GM19099 (cell line): ENCODE results near the gene RNU6-1.

Source experiments
- POLR2A ChIP-seq: IDR thresholded peaks from 3 replicates; pipeline ENCODE4 v1.6.1; 2011; ENCODE audit warnings: low read depth; ENCODE audit not compliant: insufficient read length; ENCODE audit errors: extremely low read depth

RNU6-1 gene

GRCh38 chr15:67832031-67832551 is 7.8 kb downstream of the RNU6-1 start:
- TF ChIP-seq POLR2A, result no peak

GRCh38 chr15:67831363-67831762 is 8.5 kb downstream of the RNU6-1 start:
- TF ChIP-seq POLR2A, result no peak

GRCh38 chr15:67829647-67830504 is 10.0 kb downstream of the RNU6-1 start:
- TF ChIP-seq POLR2A, result no peak

- no peak for TF ChIP-seq POLR2A
Observed at GRCh38 chr15:67828969-67829646, 10.7 kb downstream of the RNU6-1 start.

- TF ChIP-seq POLR2A, result no peak
Observed at GRCh38 chr15:67828278-67828968, 11.4 kb downstream of the RNU6-1 start.

GRCh38 chr15:67827562-67828277 is 12.1 kb downstream of the RNU6-1 start:
- no peak for TF ChIP-seq POLR2A

- no peak for TF ChIP-seq POLR2A
Observed at GRCh38 chr15:67826717-67827561, 12.9 kb downstream of the RNU6-1 start.

- no peak for TF ChIP-seq POLR2A
Observed at GRCh38 chr15:67825881-67826716, 13.7 kb downstream of the RNU6-1 start.

- TF ChIP-seq POLR2A, result no peak
Observed at GRCh38 chr15:67824976-67825880, 14.6 kb downstream of the RNU6-1 start, which contains the start of gene SKOR1. TSS of gene SKOR1 (plus strand) at chr15:67825509. CDS start at chr15:67825603, 94 bp downstream.

- no peak for TF ChIP-seq POLR2A
Observed at GRCh38 chr15:67824197-67824968, 15.5 kb downstream of the RNU6-1 start.
